NCI-H345 (cell line): ENCODE results near the gene KLHL30.

Experiments used
- DNase-seq: peaks from one replicate; lab custom pipeline; 2025; lab: John Stamatoyannopoulos, UW

Gene KLHL30

GRCh38 chr2:238131761-238132462, 6.6 kb upstream of the KLHL30 start:
- no peak for DNase-seq

GRCh38 chr2:238132463-238133450, 5.7 kb upstream of the KLHL30 start:
- no peak for DNase-seq

GRCh38 chr2:238133499-238134392, 4.7 kb upstream of the KLHL30 start:
- DNase-seq, result no peak

GRCh38 chr2:238134393-238134785, 4.1 kb upstream of the KLHL30 start:
- DNase-seq, result no peak

- DNase-seq, result no peak
These were observed 2.8 kb upstream of the KLHL30 start for GRCh38 chr2:238135601-238136150.

GRCh38 chr2:238136820-238137537, 1.5 kb upstream of the KLHL30 start:
- no peak for DNase-seq

GRCh38 chr2:238137885-238138284, 583 bp upstream of the KLHL30 start:
- no peak for DNase-seq

- DNase-seq, result no peak
These were observed 950 bp downstream of the KLHL30 start for GRCh38 chr2:238139196-238140039.

- no peak for DNase-seq
These were observed 1.6 kb downstream of the KLHL30 start for GRCh38 chr2:238140040-238140439.

GRCh38 chr2:238140721-238141540, 2.5 kb downstream of the KLHL30 start:
- DNase-seq, result no peak

- DNase-seq, result no peak
These were observed 3.3 kb downstream of the KLHL30 start for GRCh38 chr2:238141541-238142318.

GRCh38 chr2:238142382-238143205, 4.1 kb downstream of the KLHL30 start:
- DNase-seq, result no peak

- DNase-seq, result no peak
These were observed 4.9 kb downstream of the KLHL30 start for GRCh38 chr2:238143239-238143951.

GRCh38 chr2:238144262-238144661, 5.8 kb downstream of the KLHL30 start:
- DNase-seq, result no peak

GRCh38 chr2:238145046-238145445, 6.6 kb downstream of the KLHL30 start:
- no peak for DNase-seq

GRCh38 chr2:238145851-238146250, 7.4 kb downstream of the KLHL30 start:
- DNase-seq, result no peak
